Trophoblast cell (in vitro differentiated cells and primary cell): ENCODE measurements around the gene KCMF1.

Experiments used
- DNase-seq, 2 donors: peaks; one replicate each; pipeline ENCODE4 v3.0.0-alpha.2; 2016
- H2AFZ ChIP-seq: 2 replicates; pipeline ENCODE4 v1.6.1; 2013; ENCODE audit warnings: low read length, moderate library complexity, mild to moderate bottlenecking; ENCODE audit not compliant: insufficient read depth, poor library complexity
- H2AK5ac ChIP-seq: 2 replicates; pipeline ENCODE4 v1.6.1; 2013; ENCODE audit warnings: mild to moderate bottlenecking, low read length
- H2BK120ac ChIP-seq: 2 replicates; pipeline ENCODE4 v1.6.1; 2013; ENCODE audit warnings: low read length, mild to moderate bottlenecking, moderate library complexity; ENCODE audit not compliant: insufficient read depth, poor library complexity
- H2BK12ac ChIP-seq: 2 replicates; pipeline ENCODE4 v1.6.1; 2013; ENCODE audit warnings: mild to moderate bottlenecking, low read length, moderate library complexity
- H2BK5ac ChIP-seq: 2 replicates; pipeline ENCODE4 v1.6.1; 2013; ENCODE audit warnings: low read length, low read depth, moderate library complexity, mild to moderate bottlenecking; ENCODE audit not compliant: poor library complexity
- H3K14ac ChIP-seq: 2 replicates; pipeline ENCODE4 v1.6.1; 2013; ENCODE audit warnings: mild to moderate bottlenecking, low read length
- H3K18ac ChIP-seq: 2 replicates; pipeline ENCODE4 v1.6.1; 2013; ENCODE audit warnings: mild to moderate bottlenecking, low read length
- H3K23ac ChIP-seq: 2 replicates; pipeline ENCODE4 v1.6.1; 2013; ENCODE audit warnings: low read length
- H3K27ac ChIP-seq: 2 replicates; pipeline ENCODE4 v1.5.1; 2013; ENCODE audit warnings: low read depth, mild to moderate bottlenecking, inconsistent platforms, low read length, moderate library complexity
- H3K27me3 ChIP-seq: 2 replicates; pipeline ENCODE4 v1.6.1; 2013; ENCODE audit warnings: inconsistent platforms, mild to moderate bottlenecking, low read length, moderate library complexity; ENCODE audit not compliant: insufficient read depth
- H3K36me3 ChIP-seq, 2 experiments: 1 replicate in 1 of 2; 2 replicates in 1 of 2; pipeline ENCODE4 v1.6.1; 2013; ENCODE audit warnings: low read length in 2 of 2, mild to moderate bottlenecking in 2 of 2, moderate library complexity in 1 of 2; ENCODE audit not compliant: insufficient read depth in 2 of 2, control insufficient read depth in 1 of 2
- H3K4ac ChIP-seq: 2 replicates; pipeline ENCODE4 v1.6.1; 2013; ENCODE audit warnings: low read depth, mild to moderate bottlenecking, low read length, moderate library complexity
- H3K4me1 ChIP-seq, 2 experiments: 1 replicate in 1 of 2; 2 replicates in 1 of 2; pipeline ENCODE4 v1.6.1; 2013; ENCODE audit warnings: low read length in 2 of 2, mild to moderate bottlenecking in 2 of 2, moderate library complexity in 1 of 2; ENCODE audit not compliant: insufficient read depth in 2 of 2, control insufficient read depth in 1 of 2
- H3K4me2 ChIP-seq: 2 replicates; pipeline ENCODE4 v1.6.1; 2013; ENCODE audit warnings: inconsistent platforms, mild to moderate bottlenecking, low read length, moderate library complexity
- H3K4me3 ChIP-seq: 2 replicates; pipeline ENCODE4 v1.5.1; 2013; ENCODE audit warnings: mild to moderate bottlenecking, low read depth, low read length, inconsistent platforms
- H3K79me1 ChIP-seq: one replicate; pipeline ENCODE4 v1.6.1; 2013; ENCODE audit warnings: low read length
- H3K79me2 ChIP-seq: 2 replicates; pipeline ENCODE4 v1.6.1; 2013; ENCODE audit warnings: low read length, mild to moderate bottlenecking; ENCODE audit not compliant: control insufficient read depth, insufficient read depth, poor library complexity
- H3K9ac ChIP-seq: 2 replicates; pipeline ENCODE4 v1.6.1; 2013; ENCODE audit warnings: mild to moderate bottlenecking, low read length
- H3K9me3 ChIP-seq: 2 replicates; pipeline ENCODE4 v1.6.1; 2013; ENCODE audit warnings: low read depth, mild to moderate bottlenecking, control low read depth, inconsistent platforms, low read length; ENCODE audit not compliant: insufficient read depth
- H4K12ac ChIP-seq: 2 replicates; pipeline ENCODE4 v1.6.1; 2013; ENCODE audit warnings: low read depth, mild to moderate bottlenecking, low read length, moderate library complexity
- H4K8ac ChIP-seq: 2 replicates; pipeline ENCODE4 v1.6.1; 2013; ENCODE audit warnings: low read depth, mild to moderate bottlenecking, low read length, moderate library complexity
- H4K91ac ChIP-seq: one replicate; pipeline ENCODE4 v1.6.1; 2013; ENCODE audit warnings: low read depth, mild to moderate bottlenecking, low read length, moderate library complexity
- WGBS: extraction: QIAGEN DNeasy Blood & Tissue Kit; methylation state at CpG from one replicate; pipeline ENCODE4 v1.1.7; 2013; ENCODE audit warnings: missing lambda C conversion rate; ENCODE audit not compliant: insufficient read length, insufficient coverage; ENCODE audit errors: extremely low coverage; 5-methylcytosine and 5-hydroxymethylcytosine counted together

KCMF1 gene

DNA sequence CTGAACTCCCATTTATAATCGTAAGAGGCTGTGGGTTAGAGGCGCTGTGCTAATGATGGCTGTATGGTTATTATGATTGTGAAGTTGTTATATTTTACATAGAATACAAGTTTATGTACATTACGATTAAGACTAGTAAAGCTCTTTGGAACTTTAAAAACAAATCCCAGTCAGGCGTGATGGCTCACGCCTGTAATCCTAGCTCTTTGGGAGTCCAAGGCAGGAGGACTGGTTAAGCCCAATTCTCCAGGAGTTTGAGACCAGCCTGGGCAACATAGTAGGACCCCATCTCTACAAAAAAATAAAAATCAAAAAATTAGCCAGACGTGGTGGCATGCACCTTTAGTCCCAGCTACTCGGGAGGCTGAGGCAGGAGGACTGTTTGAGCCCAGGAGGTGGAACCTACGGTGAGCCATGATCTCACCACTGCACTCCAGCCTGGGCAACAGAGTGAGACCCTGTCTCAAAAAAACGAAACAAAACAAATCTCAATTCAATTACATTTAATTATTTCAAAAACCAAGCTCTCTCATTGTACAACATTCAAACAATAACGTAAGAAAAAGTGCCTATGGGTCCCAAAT lies 23.9 kb upstream of the KCMF1 start:
- no peak for DNase-seq
- Histone ChIP-seq H3K4me3 (no peak overlapping the region), H4K8ac (peak overlapping the region; percentile 46), H3K4me2 (no peak overlapping the region), H2AK5ac (no peak overlapping the region), H3K79me1 (no peaks in the 10 kb centered on the region), H3K9me3 (no peaks in the 10 kb centered on the region), H2BK12ac (peak overlapping the region; percentile 34), H2BK120ac (no peak overlapping the region), H3K18ac (no peak overlapping the region), H2AFZ (no peak overlapping the region), H3K79me2 (no peaks in the 10 kb centered on the region), H3K27ac (no peak overlapping the region), H3K4me1 (peaks cover 6 to 10% of the 10 kb centered on the region in 2 experiments), H3K14ac (no peak overlapping the region), H3K4ac (no peak overlapping the region), H2BK5ac (no peak overlapping the region), H4K91ac (peak overlapping the region; percentile 31), H4K12ac (no peak overlapping the region), H3K9ac (no peak overlapping the region), H3K27me3 (no peaks in the 10 kb centered on the region), H3K36me3 (no peaks in the 10 kb centered on the region), H3K23ac (no peak overlapping the region)
- WGBS, result 100% methylated on average over 1 of the region's 10 CpGs

DNA sequence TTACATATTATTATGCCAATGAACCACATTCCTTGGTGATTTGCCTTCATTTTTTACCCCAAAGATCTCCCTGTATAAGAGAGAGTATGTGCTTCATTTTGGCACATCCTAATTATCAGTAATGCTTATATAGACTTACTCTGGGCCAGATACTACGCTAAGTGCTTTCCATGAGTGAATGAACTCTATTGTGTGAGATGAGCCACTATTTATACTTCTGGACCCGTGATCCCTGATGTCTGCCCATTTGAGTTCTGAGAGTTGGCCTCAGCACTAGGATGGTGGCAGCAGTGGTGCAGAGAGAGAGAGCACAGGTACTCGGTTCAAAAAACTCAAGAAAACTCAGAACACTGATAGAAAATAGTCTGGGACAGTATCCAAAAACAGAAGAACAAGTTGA lies 17.4 kb upstream of the KCMF1 start:
- Histone ChIP-seq H3K23ac (no peak overlapping the region), H3K9ac (no peak overlapping the region), H2BK120ac (no peak overlapping the region), H3K79me2 (no peaks in the 10 kb centered on the region), H3K4me2 (no peak overlapping the region), H4K8ac (no peak overlapping the region), H3K27me3 (no peaks in the 10 kb centered on the region), H3K4me1 (peaks cover 0 to 5% of the 10 kb centered on the region in 2 experiments), H3K18ac (no peak overlapping the region), H3K36me3 (no peaks in the 10 kb centered on the region), H3K14ac (no peak overlapping the region), H2AFZ (no peak overlapping the region), H2BK5ac (no peak overlapping the region), H4K91ac (no peak overlapping the region), H3K4me3 (no peak overlapping the region), H3K79me1 (no peaks in the 10 kb centered on the region), H3K9me3 (no peaks in the 10 kb centered on the region), H3K27ac (no peak overlapping the region), H2AK5ac (no peak overlapping the region), H3K4ac (no peak overlapping the region), H4K12ac (no peak overlapping the region), H2BK12ac (no peak overlapping the region)
- WGBS, result no CpG with 5 or more reads among the region's 3 CpGs
- DNase-seq, result no peak

DNA sequence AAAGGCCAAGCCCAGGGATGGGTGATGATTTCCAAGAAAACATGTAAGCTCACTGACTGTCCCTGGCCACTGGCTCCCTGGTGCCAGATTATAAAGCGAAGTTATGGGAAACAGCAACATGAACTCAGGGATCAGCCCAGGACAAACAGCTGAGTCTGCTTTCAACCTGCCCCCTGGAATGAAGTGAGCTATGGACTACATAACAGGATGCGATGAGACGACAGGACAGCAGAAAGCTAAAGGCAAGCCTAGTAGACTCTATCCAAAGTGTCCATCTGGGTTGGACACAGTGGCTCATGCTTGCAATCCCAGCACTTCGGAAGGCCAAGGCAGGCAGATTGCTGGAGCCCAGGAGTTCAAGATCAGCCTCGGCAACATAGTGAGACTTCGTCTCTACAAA lies 16.6 kb upstream of the KCMF1 start:
- Histone ChIP-seq H3K9me3 (no peaks in the 10 kb centered on the region), H3K27me3 (no peaks in the 10 kb centered on the region), H3K4me3 (no peak overlapping the region), H3K4me2 (no peak overlapping the region), H3K18ac (no peak overlapping the region), H3K9ac (no peak overlapping the region), H3K27ac (no peak overlapping the region), H4K8ac (no peak overlapping the region), H2BK120ac (no peak overlapping the region), H3K4ac (no peak overlapping the region), H3K23ac (no peak overlapping the region), H3K4me1 (peaks cover 3 to 11% of the 10 kb centered on the region in 2 experiments), H2AFZ (no peak overlapping the region), H3K36me3 (no peaks in the 10 kb centered on the region), H3K79me1 (peaks cover 3% of the 10 kb centered on the region), H4K91ac (no peak overlapping the region), H2BK12ac (no peak overlapping the region), H2AK5ac (no peak overlapping the region), H2BK5ac (no peak overlapping the region), H3K14ac (no peak overlapping the region), H3K79me2 (no peaks in the 10 kb centered on the region), H4K12ac (no peak overlapping the region)
- no CpG with 5 or more reads among the region's 6 CpGs for WGBS
- no peak for DNase-seq

DNA sequence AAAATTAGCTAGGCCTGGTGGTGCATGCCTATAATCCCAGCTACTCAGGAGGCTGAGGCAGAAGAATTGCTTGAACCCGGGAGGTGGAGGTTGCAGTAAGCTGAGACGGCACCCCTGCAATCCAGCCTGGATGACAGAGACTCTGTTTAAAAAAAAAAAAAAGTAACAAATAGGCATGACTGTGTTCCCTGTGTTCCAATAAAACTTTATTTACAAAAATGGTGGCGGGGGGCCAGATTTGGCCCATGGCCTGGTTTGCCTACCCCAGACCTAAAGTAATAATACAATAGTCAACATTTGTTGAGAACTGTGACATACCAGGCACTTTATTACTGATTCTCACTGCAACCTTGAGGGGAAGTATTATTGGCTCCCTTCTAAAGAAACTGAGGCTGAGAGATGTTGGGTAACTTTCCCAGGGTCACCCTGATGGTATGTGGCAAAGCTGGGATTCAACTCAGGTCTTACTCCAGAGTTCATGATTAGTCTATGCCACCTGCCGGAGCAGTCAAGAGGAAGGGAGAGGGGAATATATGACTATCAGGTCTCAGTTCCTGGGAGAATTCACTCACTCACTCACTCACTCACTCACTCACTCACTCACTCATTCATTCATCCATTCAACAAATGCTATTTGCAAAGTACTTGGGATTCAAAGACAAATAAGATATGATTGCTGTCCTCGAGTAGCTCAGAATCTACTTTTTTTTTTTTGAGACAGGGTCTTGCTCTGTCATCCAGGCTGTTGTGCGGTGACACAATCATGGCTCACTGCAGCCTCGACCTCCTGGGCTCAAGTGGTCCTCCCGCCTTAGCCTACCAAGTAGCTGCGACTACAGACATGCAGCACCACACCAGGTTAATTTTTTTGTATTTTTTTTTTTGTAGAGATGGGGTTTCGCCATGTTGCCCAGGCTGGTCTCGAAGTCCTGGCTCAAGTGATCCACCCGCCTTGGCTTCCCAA lies 14.3 kb upstream of the KCMF1 start:
- H4K8ac ChIP-seq, result no peak overlapping the region
- no peak overlapping the region for H3K18ac ChIP-seq
- no peaks in the 10 kb centered on the region for H3K27me3 ChIP-seq
- H3K79me1 ChIP-seq, result peaks cover 3% of the 10 kb centered on the region
- H3K36me3 ChIP-seq, result no peaks in the 10 kb centered on the region
- H3K9ac ChIP-seq, result no peak overlapping the region
- H2BK120ac ChIP-seq, result no peak overlapping the region
- no peak overlapping the region for H3K4me2 ChIP-seq
- no CpG with 5 or more reads among the region's 12 CpGs for WGBS
- no peak overlapping the region for H2AFZ ChIP-seq
- peak overlapping the region; percentile 45 for H2BK12ac ChIP-seq
- no peak overlapping the region for H2BK5ac ChIP-seq
- H2AK5ac ChIP-seq, result no peak overlapping the region
- H3K9me3 ChIP-seq, result no peaks in the 10 kb centered on the region
- no peak overlapping the region for H3K14ac ChIP-seq
- H3K23ac ChIP-seq, result no peak overlapping the region
- DNase-seq, result no peak
- H4K91ac ChIP-seq, result no peak overlapping the region
- H3K4me3 ChIP-seq, result no peak overlapping the region
- no peak overlapping the region for H3K4ac ChIP-seq
- H3K79me2 ChIP-seq, result no peaks in the 10 kb centered on the region
- no peak overlapping the region for H4K12ac ChIP-seq
- peak overlapping the region; percentile 21 for H3K27ac ChIP-seq
- H3K4me1 ChIP-seq, result peaks cover 12 to 20% of the 10 kb centered on the region in 2 experiments
